NCI-H1930 (cell line): ENCODE measurements around the gene ARHGEF40.

Source experiments
- DNase-seq, 2 experiments: peaks; one replicate each; lab custom pipeline; 2025; lab: John Stamatoyannopoulos, UW

The ARHGEF40 gene

GRCh38 chr14:21070083-21070609 lies at the start of gene ARHGEF40:
Gene ARHGEF40, plus strand, starts transcription at chr14:21070304. Its CDS starts 93 bp downstream, at chr14:21070397.
- peak in 1 of 2 experiments; percentile 46 for DNase-seq

- no peak for DNase-seq
Observed at GRCh38 chr14:21020977-21021545, 49.0 kb upstream of the ARHGEF40 start.

- DNase-seq, result no peak
Observed at GRCh38 chr14:21022686-21023085, 47.4 kb upstream of the ARHGEF40 start.

- no peak for DNase-seq
Observed at GRCh38 chr14:21023174-21023573, 46.9 kb upstream of the ARHGEF40 start.

DNA sequence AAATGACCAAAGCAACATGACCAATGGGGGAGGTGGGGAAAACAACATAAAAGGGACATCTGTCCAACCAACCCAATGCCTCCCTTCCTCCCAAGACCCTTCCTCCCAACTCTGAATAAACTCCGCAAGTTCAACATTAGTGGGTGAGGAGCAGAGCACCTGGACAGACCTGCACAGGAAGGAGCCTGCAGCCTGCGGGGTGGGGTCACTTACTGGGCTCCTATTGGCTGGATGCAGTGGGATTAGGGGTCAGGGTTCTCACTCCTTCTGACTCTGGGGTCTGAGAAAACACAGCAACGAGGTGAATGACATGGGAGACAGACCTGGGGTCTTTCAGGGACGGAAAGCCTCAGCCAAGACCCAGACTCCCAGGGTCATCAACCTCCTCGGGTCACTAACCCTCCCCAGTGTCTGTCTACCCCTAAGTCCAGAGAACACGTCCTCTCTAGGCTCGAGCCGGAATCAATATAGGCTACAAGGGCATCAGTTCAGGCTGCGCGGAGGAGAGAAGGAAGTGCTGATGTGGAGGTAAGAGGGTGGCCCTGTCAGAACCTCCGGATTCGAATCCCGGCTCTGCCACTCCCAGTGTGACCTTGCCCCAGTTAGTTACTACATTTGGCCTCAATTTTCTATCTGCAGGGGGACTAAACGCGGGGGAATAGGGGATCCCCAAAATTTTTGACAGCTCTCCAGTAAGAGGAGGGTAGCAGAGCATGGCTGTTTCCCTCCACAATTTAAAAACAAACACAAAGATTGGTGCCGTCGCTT lies 46.1 kb upstream of the ARHGEF40 start:
- DNase-seq, result no peak

DNA sequence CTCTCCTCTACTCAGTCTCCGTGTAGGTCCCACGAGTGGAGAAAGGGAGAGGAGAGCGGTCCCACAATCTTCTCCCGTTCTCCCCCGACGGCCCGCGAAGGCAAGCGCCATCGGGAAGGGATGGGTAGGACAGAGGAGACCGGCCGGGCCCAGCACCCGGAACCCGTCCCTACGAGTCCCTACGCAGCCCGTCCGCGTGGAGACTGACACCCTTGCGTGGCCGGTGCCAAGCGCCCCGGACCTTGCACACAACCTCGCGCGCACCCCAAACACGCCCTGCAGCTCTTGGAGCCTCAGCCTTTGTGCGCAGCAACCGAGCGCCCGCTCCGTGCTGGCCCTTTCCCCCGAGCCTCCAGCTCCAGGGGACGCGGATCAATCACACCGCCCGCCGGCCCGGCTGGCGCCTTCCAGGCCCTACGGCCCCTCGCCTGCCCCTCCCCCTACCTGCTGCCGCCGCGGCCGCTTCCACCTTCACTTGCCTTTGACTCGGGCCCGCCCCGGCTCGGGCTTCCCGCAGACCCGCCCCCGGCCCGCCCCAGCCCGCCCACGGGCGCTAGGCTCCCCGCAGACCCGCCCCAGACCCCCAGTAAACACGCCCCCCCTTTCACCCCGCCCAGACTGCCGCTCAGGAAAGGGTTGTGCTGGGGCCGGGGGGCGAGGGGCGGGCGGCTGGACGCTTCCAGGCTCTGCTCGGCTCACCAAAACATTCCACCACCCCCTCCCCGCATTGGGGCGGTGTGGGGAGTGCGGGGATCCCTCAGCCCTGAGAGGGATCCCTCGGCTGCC lies 45.3 kb upstream of the ARHGEF40 start, which contains the start of gene NDRG2:
TSS of gene NDRG2 (minus strand) at position 477 of the 786 bp plus-strand sequence. CDS start 1,746 bp downstream, outside the sequence.
- no peak for DNase-seq

- DNase-seq, result no peak
Observed at GRCh38 chr14:21025371-21026273, 44.5 kb upstream of the ARHGEF40 start.

GRCh38 chr14:21026274-21026987 lies 43.7 kb upstream of the ARHGEF40 start:
- DNase-seq, result no peak

- no peak for DNase-seq
Observed at GRCh38 chr14:21026988-21027315, 43.2 kb upstream of the ARHGEF40 start.

- DNase-seq, result no peak
Observed at GRCh38 chr14:21029917-21030316, 40.2 kb upstream of the ARHGEF40 start, which contains the start of gene TPPP2. Gene TPPP2, plus strand, starts transcription at chr14:21030217. Its CDS starts 365 bp downstream, at chr14:21030582.

- no peak for DNase-seq
Observed at GRCh38 chr14:21030531-21030930, 39.6 kb upstream of the ARHGEF40 start.

GRCh38 chr14:21032326-21033132 lies 37.6 kb upstream of the ARHGEF40 start:
- DNase-seq, result no peak

DNA sequence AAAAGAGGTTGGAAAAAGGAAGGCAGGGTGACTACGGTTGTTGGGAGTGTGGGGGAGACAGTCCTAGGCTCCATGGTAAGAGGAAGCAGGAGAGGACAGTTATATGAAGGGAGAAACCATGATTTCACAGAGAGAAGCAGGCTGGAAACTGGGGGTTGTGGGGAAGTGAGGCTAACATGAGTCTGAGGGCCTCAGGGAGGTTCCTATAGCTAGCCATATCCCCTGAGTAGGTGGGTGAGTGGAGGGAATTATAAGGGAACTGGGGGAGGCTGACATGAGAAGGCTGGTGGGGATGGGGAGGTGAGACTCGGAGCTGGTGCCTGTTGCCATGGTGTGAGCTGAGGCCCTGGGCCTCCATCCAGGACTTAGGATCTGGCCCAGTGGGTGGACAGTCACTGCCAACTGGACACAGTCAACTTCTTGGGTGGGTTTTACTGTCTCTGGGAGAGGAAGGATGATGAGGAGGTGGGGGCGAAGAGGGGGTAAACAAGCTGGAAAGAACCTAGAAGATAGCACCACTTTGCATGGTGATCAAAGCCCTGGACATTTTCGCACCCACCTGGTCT lies 36.9 kb upstream of the ARHGEF40 start:
- DNase-seq, result no peak

DNA sequence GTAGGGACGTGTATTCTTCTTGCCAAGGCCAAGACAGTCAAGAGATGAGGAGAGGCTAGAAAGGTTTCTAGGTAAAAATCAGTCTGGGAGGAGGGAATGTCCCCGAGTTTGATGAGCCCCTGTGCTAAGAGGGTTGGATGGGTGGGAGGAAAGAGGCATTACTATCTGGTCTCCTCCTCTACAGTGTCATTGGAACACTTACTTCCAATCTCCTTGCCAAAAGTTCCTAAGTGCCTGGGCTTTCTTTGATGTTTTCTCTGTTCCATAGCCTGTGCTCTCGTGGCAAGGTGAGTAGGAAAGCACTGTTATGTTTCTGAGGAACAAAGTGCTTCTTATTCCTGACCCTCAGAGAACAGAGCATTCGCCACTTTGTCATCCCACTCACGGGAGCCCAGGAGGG lies 35.4 kb upstream of the ARHGEF40 start, which contains the start of gene RNASE13:
TSS of gene RNASE13 (minus strand) at position 101 of the 400 bp plus-strand sequence. CDS start 519 bp downstream, outside the sequence.
- DNase-seq, result no peak

DNA sequence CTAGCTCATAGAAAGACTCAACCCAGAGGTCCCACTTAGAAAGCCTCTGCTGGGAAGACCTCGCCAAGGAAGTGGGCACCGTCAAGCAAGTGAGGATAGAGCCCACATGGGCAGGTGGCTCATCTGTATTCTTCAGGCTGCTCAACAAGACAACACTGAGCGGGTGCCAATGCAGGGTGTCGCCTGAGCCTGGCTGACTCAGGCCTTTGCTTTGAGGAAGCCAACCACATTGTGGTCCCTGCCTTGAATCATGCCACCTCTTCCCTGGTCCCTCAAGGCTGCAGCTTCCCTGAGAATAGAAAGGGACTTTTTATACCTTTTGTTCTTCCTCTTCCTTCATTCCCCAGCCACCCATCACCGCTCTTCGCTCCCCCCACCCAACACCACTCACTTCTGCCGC lies 33.4 kb upstream of the ARHGEF40 start:
- no peak for DNase-seq

DNA sequence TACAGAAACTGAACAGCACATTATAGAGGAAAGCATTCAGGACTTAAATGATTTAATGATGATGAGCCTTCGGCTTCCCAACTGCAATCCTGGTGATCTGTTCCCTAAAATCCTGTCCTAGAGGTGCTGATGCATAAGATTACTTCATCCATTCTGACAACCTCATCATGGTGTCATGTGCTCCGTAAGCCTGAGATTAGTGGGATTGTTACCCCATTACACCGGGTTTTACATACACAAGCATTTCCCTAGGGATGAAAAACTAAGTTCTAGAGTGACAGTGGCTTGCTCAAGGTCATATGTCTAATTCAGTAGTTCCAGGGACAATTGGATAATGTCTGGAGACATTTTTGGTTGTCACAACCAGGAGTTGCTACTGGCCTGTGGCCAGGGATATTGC lies 32.9 kb upstream of the ARHGEF40 start:
- DNase-seq, result no peak

DNA sequence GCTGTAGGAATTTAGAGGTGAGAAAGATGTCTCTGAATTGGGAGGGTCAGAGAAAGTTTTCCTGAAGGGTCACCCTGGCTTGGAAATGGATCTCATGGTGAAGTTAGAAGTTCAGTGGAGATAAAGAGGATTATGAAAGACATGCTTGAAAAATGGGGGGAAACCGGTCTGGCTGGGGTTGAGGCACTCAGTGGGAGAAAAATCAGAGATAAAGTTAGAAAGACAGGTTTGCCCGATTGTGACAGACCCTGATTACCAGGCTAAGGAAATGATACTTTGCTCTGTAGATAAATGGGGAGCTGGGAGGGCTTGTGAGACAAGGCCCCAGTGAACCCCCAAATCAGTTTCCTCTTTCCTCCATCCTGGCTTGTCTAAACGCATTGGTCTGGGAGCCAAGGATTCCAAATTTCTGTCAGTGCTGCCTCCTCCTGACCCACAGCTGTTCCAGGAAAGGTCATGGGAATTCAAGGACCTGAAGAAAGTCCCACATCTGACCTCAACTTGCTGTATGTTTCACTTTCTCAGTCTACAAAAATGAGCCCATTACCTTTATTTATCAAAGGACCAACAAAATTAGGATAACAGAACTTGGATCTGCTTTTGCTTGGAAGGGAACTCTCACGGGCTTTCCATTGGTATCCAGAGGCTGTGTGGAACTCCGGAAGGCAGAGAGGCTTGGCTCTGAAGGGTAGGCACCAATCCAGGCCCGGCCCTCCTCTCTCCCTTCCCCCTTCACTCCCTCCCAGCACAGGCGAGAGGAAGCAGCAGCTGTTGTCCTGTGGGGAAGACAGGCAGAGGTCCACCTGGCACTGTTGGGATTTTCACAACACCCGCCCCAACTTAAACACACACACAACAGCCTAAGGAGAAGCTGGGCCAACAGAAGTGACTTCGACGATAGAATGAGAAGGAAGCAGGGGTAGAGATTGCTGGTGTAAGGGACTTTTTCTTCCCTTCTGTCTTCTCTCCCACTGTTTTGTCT lies 31.4 kb upstream of the ARHGEF40 start:
- DNase-seq, result no peak
